GM18951 (cell line): Measurements from ENCODE around the gene HAUS6.
A peak's percentile ranks its signal among the peaks of the same experiment; 100 is the strongest.
"Not testable (repeated sequence)": the region's sequence is repeated elsewhere in the genome, so short reads cannot be mapped to it uniquely, and the experiment has no call there.

Source experiments
- POLR2A ChIP-seq: IDR thresholded peaks from 4 replicates; pipeline ENCODE4 v1.6.1; 2011; ENCODE audit warnings: mild to moderate bottlenecking; ENCODE audit not compliant: insufficient read length, insufficient read depth; ENCODE audit errors: extremely low read depth
- in situ Hi-C: fragments of 300-500 bp; cut with MboI; formaldehyde crosslinking; loops from one replicate; pipeline ENCODE4 v1.12.0; 2022; ENCODE audit warnings: low sequenced_read_pairs, mixed read lengths, inconsistent platforms; ENCODE audit not compliant: unreplicated experiment

Gene HAUS6

GRCh38 chr9:19102181-19102630 lies 498 bp downstream of the HAUS6 start:
- TF ChIP-seq POLR2A, result no peak
- in situ Hi-C loops, result no loop called here

GRCh38 chr9:19101203-19101602 lies 1.5 kb downstream of the HAUS6 start:
- in situ Hi-C loops, result no loop called here
- TF ChIP-seq POLR2A, result no peak

GRCh38 chr9:19097431-19097830 lies 5.3 kb downstream of the HAUS6 start:
- in situ Hi-C loops, result not testable (repeated sequence)

- TF ChIP-seq POLR2A, result no peak
- in situ Hi-C loops, result no loop called here
Measured at GRCh38 chr9:19087106-19088000, 15.4 kb downstream of the HAUS6 start.

- in situ Hi-C loops, result no loop called here
- no peak for TF ChIP-seq POLR2A
Measured at GRCh38 chr9:19085295-19085694, 17.4 kb downstream of the HAUS6 start.

- in situ Hi-C loops, result loop anchor here (25.0 kb wide), 1 partner anchor 387 kb away; no protein-coding TSS in a partner anchor
- no peak for TF ChIP-seq POLR2A
Measured at GRCh38 chr9:19074836-19075235, 27.9 kb downstream of the HAUS6 start.

GRCh38 chr9:19074229-19074628 lies 28.5 kb downstream of the HAUS6 start:
- in situ Hi-C loops, result loop anchor here (25.0 kb wide), 1 partner anchor 388 kb away; no protein-coding TSS in a partner anchor
- no peak for TF ChIP-seq POLR2A

GRCh38 chr9:19057033-19057432 lies 45.7 kb downstream of the HAUS6 start:
- TF ChIP-seq POLR2A, result no peak
- in situ Hi-C loops, result loop anchor here (25.0 kb wide), 1 partner anchor 405 kb away; no protein-coding TSS in a partner anchor

GRCh38 chr9:19050637-19051591 lies 51.8 kb downstream of the HAUS6 start:
- in situ Hi-C loops, result loop anchor here (25.0 kb wide), 1 partner anchor 411 kb away; no protein-coding TSS in a partner anchor
- TF ChIP-seq POLR2A, result no peak

GRCh38 chr9:19049917-19050636 lies 52.6 kb downstream of the HAUS6 start:
- no peak for TF ChIP-seq POLR2A
- in situ Hi-C loops, result loop anchor here (25.0 kb wide), 3 partner anchors 412 to 1238 kb away; no protein-coding TSS in a partner anchor

- TF ChIP-seq POLR2A, result peak; percentile 95
- in situ Hi-C loops, result loop anchor here (25.0 kb wide), 2 partner anchors 787 to 1237 kb away; no protein-coding TSS in a partner anchor
Measured at GRCh38 chr9:19048966-19049916, 53.5 kb downstream of the HAUS6 start, which contains the start of gene RRAGA. Gene RRAGA (plus strand): TSS chr9:19049427. CDS start chr9:19049660, 233 bp downstream.
